T-helper 2 cell treated with Interferon-gamma antibody and Interleukin-4, amounts not matched to agents 100 ng/mL and 5 ng/mL, for 36 hours (primary cell): ENCODE results near the gene CDC42SE2. TPM values are rescaled to one million over a fixed set of nuclear protein-coding genes. Genes with fewer than 3 reads are reported as not detected.
"Not testable (repeated sequence)": the region's sequence is repeated elsewhere in the genome, so short reads cannot be mapped to it uniquely, and the experiment has no call there.

Experiments
- intact Hi-C: fragments of 100-400 bp; cut with micrococcal nuclease; formaldehyde crosslinking; loops from one replicate; pipeline ENCODE4 v1.15.1; 2023
- total RNA-seq: library from RNA; stranded (reverse); gene quantifications from 2 replicates; pipeline ENCODE4 v1.2.3, GENCODE V29; 2022

The CDC42SE2 gene
- total RNA-seq, 1 donor from 2014 or later = 152 TPM

DNA sequence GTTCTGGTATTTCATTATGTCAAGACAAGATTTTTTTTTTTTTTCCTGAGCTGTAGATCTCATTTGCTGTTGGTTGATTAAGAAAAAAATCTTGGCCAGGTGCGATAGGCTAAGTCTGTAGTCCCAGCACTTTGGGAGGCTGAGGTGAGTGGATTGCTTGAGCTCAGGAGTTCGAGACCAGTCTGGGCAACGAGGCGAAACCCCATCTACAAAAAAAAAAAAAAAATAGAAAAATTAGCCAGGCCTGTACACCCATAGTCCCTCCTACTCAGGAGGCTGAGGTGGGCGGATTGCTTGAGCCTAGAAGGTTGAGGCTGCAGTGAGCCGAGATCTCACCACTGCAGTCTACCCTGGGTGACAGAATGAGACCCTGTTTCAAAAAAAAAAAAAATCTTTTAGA, 12.2 kb downstream of the CDC42SE2 start:
- intact Hi-C loops = no loop called here

DNA sequence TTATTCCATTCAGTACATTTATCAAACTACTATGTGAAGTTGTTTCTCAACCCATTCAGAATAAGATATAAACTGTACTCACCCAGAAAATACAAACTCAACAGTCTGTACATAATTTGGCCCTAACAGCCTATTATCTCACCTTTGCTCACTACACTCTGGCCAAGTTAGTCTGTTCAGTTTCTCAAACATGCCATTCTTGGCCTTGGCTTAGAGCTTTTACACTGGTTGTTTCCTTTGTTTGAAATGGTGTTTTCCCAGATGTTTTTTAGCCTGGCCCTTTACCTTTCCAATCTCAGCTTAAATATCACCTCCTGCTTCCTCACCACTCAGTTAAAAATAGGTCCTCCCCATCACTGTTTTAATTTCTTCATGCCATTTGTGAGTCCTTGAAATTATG, 13.6 kb downstream of the CDC42SE2 start:
- intact Hi-C loops = no loop called here

DNA sequence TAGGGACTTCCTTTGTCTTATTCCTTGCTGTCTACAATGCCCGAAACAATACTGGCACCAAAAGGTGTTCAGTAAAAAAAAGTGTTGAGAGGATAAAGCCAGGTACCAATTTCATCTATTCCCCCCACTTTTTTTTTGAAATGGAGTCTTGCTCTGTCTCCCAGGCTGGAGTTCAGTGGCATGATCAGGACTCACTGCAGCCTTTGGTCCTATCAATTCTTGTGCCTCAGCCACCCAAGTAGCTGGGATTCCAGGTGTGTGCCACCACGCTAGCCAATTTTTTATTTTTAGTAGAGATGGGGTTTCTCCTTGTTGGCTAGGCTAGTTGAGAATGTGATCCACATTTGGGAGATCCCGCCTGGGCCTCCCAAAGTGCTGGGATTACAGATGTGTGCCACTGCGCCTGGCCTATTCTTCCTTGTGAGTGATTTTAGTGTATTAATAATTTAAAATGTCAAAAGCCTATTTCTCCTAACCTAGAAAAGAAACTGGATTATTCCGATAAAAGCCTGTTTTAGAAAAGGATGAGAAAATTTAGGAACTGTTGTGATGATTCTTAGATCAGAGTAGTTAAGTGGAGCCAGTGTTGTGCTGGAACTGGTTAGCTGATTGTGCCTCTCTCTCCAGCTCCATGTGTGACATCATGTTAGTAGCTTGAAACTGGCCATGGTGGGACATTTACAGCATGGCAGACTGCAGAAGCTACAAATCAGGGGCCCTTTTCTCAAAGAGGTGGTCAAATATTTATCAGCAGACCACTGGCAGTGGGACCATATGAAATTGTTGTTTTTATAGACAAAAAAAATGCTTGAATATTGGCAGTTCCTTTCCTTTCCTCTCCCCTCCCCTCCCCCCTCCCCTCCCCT, 14.3 kb downstream of the CDC42SE2 start:
- intact Hi-C loops = no loop called here

DNA sequence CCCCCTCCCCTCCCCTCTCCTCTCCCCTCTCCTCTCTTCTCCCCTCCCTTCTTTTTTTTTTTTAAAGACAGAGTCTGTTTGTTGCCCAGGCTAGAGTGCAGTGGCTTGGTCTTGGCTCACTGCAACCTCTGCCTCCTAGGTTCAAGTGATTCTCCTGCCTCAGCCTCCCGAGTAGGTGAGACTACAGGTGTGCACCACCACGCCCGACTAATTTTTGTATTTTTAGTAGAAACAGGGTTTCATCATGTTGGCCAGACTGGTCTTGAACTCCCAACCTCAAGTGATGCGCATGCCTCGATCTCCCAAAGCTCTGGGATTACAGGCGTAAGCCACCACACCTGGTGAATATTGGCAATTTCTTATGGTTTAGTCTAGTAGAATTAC, 14.9 kb downstream of the CDC42SE2 start:
- intact Hi-C loops = not testable (repeated sequence)

DNA sequence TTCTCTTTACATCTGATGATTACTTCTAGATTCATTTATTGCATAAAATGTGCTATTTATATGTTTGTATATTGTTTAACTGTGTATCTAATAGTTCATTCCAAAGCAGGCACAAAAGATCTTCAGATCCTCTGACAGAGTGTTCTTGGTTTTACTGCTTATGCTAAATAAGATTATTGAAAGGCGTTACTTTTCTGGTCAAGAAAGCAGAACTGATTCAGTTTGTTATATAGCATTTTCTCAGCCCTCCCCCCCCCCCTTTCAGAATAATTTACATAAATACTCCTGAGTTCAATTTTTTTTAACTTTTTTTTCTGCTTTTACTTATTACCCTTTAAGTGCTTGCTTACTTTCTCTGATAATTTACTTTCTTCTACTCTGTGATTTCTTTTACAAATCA, 15.4 kb downstream of the CDC42SE2 start:
- intact Hi-C loops = no loop called here

DNA sequence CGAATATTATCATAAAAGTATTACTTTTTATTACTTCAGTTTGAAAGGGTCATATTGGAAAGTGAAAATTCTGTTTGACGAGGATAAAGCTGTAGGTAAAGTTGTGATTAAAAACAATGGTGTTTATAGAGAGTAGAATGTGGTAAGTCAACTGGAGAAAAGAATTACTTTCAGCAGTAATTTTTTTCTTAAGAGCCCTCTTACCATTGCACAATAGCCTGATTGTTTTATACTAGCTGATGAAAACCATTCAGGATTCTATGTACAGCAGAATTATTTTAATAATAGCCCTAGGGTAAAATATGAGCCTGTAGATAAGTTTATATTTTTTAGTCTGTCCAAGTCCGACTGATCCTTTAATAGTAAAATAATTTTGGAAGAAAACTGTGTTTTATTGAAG, 16.6 kb downstream of the CDC42SE2 start:
- intact Hi-C loops = loop anchor here (2.0 to 10.0 kb wide), 2 partner anchors 110 to 354 kb away; partner anchors contain the start of genes LYRM7 and RAPGEF6

DNA sequence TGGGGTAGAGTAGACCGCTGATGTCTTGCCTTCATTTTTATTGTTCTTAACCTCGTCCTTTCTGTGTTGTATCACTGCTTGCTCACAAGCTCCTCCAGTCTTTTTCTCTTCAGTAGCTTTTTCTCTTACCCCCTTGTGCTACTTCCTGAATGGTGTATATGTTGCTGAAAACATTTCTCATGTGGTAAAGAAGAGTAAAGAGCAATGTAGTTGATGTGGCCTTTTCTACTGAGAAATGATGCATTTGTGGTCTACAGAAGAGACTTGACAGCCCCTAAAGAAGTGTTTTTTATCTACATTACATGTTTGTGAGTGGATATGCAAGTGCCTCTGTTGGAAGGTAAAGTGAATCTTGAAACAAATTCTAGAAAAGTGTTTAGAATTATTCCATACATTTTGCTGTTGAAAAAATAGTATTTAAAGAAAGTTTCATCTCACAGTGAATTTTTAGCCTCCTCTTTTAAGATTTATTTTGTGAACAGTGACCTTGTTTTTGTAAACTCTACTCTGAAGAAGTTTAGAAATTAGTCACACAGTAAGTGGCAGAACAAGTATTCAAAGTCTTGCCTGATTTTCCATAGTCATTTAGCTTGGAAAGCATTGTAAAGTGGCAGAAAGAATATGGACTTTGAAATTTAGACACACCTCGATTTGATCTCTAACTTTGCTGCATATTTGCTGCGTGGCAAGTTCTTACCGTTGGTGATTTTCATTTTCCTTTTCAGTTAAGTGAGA, 17.4 kb downstream of the CDC42SE2 start:
- intact Hi-C loops = loop anchor here (1.0 to 10.0 kb wide), 6 partner anchors 8 to 354 kb away; partner anchors contain the start of genes LYRM7 and RAPGEF6

DNA sequence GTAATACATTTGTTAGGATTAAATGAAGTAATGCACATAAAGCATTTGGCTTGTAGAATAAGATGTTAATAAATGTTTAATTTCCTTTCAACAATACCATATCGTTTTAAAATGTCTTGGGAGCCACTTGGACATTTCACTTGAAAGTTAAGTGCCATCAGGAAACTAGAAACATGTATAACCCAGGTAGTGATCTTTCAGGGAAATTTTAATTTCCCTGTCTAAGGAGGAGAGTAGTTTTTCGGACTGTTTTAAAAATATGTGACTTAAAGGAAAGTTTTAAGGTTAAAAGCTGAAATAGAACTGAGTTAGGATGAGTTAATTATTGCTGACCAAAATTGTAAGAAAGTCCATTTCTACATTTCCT, 18.0 kb downstream of the CDC42SE2 start:
- intact Hi-C loops = loop anchor here (1.0 to 10.0 kb wide), 6 partner anchors 7 to 353 kb away; partner anchors contain the start of genes LYRM7 and RAPGEF6

DNA sequence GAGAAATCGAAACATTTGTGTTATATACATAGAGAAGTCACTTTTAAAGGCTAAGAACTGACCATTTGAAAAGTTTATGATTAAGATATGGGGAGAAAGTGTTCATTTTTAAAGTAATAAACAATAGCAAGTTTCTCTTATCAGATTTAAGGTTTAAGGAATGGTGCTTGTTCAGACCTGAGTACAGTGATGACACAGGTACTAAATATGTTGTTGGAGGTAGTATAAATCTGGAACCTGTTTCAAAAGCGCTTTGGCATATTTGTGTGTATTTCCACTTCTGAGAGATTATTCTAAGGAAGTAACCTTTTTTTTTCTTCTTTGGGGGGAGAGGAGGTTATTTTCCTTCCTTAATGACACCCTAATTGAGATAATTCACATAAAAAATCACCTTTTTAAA, 18.4 kb downstream of the CDC42SE2 start:
- intact Hi-C loops = loop anchor here (10.0 kb wide), 1 partner anchor 353 kb away; the partner anchor contains the start of gene RAPGEF6

DNA sequence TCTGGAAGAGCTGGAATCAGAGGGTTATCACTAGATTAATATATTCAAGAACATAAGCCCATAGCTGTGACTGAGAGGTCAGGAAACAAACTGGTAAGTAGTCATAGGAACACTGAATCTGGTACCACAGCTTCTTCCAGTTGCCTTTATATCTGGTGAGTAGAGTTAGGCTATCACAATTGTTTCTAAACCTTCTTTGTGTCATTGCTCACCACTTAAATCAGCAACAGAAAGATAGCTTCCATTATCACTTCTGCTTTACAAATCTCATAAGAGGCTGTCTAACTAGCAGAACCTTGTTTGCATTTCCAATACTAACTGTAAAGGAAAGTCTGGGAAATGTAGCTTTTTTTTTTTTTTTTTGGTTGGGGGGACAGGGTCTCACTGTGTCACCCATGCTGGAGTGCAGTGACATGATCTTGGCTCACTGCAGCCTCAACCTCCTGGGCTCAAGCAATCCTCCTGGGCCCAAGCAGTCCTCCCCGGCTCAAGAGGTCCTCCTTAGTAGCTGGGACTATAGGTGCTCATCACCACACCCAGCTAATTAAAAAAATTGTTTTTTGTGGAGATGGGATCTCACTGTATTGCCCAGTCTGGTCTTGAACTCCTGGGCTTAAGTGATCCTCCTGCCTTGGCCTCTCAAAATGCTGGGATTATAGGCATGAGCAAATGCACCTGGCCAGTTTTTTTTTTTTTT, 22.0 kb downstream of the CDC42SE2 start:
- intact Hi-C loops = loop anchor here (5.0 to 10.0 kb wide), 3 partner anchors 34 to 349 kb away; partner anchors contain the start of gene RAPGEF6

DNA sequence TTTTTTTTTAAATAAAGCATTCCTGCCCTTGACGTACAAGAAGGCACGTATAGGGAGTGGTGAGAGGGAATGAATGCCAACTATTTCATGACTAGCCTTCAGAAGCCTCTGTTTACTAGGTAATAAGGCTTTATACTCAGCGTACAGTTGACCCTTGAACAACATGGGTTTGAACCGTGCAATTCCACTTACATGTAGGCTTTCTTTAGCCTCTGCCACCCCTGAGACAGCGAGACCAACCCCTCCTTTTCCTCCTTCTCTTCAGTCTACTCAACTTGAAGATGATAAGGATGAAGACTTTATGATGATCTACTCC, 22.5 kb downstream of the CDC42SE2 start:
- intact Hi-C loops = loop anchor here (5.0 to 10.0 kb wide), 3 partner anchors 34 to 348 kb away; partner anchors contain the start of gene RAPGEF6

DNA sequence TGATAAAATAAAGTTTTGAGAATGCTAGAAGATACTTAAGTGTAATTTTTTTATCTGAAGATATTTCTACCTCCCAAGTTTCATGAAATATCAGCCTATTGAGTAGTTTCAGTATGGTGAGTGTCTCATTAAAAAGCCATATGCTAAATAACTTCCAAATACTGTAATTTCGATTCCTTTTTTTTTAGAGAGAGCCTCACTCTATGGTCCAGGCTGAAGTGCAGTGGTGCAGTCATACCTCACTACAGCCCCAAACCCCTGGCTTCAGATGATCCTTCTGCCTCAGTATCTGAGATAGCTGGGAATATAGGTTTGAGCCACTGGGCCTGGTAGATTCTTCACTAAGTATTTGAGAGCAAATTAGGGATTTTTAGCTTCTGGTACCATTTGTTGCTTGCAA, 24.5 kb downstream of the CDC42SE2 start:
- intact Hi-C loops = loop anchor here (2.0 to 10.0 kb wide), 4 partner anchors 34 to 346 kb away; partner anchors contain the start of gene RAPGEF6

DNA sequence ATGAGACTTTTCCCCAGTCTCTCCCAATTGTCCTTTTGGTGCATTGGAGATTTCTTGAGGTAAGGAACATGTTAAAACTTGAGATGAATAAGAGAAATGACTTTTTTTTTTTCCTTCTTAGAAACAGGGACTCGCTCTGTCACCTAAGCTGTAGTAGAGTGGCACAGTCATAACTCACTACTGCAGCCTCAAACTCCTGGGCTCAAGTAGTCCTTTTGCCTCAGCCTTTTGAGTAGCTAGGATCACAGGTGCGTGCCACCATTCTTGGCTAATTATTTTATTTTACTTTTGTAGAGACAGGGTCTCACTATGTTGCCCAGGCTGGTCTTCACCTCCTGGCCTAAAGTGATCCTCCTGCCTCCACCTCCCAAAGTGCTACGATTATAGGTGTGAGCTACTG, 25.9 kb downstream of the CDC42SE2 start:
- intact Hi-C loops = loop anchor here (1.0 to 10.0 kb wide), 6 partner anchors 8 to 345 kb away; partner anchors contain the start of gene RAPGEF6

DNA sequence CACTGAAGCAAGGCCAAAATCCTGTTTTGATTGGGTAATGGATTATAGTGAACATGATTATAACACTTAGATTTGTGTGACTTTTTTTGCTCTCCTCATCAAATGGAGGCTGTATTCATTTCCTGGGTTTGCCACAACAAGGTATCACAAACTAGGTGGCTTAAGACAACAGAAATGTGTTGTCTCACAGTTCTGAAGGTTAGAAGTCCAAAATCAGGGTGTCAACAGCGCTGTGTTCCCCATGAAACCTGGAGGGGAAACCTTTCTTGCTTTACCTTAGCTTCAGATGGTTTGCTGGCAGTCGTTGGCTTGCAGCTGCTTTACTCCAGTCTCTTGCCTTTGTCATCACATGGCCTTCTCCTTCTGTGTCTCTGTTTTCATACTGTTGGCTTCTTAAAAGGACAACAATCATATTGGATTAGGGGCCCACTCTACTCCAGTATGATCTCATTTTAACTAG, 32.4 kb downstream of the CDC42SE2 start:
- intact Hi-C loops = no loop called here

DNA sequence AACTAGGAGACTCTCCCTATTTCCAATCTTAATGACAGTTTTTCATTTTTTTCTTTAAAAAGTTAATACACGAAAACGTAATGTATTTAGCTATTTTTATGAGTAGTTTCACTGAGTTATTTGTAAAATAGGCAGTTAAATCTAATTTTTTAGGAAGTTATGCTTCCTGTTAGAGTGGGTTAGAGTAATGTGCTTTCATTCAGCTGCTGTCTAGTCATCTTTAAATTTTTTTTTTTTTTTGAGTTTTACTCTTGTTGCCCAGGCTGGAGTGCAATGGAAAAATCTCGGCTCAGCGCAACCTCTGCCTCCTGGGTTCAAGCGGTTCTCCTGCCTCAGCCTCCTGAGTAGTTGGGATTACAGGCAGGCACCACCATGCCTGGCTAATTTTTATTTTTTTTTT, 34.0 kb downstream of the CDC42SE2 start:
- intact Hi-C loops = no loop called here

DNA sequence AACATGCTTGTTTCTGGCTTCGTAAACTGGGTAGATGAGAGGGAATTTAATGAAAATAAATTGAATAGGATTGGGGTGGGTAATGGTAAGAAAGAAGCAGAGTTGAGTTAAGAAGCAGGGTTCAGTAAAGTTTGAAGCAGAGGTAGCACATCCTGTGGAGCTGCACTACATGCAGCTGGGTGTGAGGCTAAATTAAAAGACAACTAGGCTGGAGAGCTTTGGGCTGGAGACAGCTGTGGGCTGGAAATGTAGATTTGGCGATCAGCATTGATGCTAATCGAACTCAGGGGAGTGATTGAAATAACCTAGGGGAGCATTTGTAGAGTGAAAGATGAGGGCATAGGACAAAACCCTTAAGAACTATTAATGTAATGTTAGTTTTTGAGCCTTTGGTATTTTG, 35.6 kb downstream of the CDC42SE2 start:
- intact Hi-C loops = no loop called here

DNA sequence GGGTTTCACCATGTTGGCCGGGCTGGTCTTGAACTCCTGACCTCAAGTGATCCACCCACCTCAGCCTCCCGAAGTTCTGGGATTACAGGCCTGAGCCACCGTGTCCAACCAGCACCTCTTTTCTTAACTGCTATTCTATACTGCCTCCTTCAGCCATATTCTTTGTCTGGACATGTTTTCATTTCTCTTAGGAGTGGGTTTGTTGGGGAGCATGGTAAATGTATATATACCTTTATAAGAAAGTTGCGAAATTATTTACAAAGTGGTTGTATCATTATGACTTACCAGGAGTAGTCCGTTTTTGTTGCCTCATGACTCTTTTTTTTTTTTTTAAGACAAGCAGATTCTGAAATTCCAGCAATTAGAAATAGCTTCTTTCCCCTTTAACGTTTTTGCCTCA, 38.7 kb downstream of the CDC42SE2 start:
- intact Hi-C loops = no loop called here

DNA sequence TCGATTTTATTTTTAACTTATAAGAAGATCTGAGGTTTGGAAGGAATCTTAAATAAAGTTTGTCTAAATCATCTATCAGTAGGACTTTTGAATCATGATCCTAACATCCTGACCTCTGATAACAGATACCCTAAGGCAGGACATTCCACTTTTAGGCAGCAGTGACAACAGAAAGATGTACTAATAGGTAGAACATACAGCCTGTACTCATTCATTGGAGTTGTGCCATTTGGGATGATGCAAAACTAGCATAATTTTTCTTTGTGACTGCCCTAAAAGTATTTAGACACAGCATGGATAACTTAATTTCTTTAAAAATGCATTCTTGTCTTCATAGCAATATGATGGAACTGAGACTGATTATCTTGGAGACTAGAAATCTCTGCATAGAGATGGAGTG, 39.7 kb downstream of the CDC42SE2 start:
- intact Hi-C loops = no loop called here

DNA sequence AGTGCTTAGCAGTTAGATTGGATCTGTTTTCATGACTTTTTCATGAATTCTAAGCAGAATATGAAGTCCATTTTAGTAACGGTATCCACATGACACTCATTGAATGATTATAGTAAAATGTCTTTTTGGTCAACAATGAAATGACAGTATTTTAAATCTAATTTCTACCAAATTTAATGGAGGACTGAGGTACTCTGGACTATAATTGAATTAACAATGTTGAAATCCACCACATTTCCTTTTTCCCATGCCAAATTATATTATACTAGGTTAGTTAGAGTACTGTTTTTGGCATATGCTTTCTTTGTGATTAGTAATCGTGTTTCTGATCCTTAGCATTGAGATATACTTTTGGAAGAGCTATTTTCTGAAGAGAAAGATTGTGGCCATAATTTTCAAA, 40.6 kb downstream of the CDC42SE2 start:
- intact Hi-C loops = no loop called here

DNA sequence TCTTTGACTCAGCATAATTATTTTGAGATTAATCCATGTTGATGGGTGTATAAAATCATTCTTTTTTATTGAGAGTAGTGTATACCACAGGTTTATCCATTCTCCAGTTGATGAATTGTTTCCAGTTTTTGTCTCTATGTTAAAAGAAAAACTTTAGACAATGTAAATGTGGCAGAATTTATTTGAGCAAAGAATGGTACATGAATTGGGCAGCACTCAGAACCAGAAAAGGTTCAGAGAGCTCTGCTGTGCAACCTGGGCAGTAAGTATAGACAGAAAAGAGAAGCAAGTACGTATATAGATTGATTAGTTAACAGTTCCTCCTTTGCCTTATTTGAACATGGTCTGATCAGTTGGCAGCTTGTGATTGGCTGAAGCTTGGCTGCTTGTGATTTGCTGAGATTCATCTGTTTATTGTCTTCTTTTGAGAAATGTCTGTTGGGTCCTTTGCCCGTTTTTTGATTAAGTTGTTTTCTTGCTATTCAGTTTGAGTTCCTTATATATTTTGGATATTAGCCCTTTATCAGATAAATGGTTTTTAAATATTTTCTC, 41.4 kb downstream of the CDC42SE2 start:
- intact Hi-C loops = no loop called here

DNA sequence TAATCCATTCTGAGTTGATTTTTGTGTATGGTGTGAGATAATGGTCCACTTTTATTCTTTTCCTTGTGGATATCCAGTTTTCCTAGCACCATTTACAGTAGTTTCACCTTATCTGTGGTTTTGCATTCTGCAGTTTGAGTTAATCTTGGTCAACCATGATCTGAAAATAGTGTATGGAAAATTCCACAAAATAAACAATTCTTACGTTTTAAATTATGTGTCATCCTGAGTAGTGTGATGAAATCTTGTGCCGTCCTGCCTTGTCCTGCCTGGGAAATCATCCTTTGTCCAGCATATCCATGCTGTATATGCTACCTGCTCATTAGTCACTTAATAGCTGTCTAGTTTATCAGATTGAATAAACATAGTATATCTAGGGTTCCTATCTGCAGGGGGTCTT, 42.1 kb downstream of the CDC42SE2 start:
- intact Hi-C loops = no loop called here
